Measurements from ENCODE around the gene IL36B.

DNA sequence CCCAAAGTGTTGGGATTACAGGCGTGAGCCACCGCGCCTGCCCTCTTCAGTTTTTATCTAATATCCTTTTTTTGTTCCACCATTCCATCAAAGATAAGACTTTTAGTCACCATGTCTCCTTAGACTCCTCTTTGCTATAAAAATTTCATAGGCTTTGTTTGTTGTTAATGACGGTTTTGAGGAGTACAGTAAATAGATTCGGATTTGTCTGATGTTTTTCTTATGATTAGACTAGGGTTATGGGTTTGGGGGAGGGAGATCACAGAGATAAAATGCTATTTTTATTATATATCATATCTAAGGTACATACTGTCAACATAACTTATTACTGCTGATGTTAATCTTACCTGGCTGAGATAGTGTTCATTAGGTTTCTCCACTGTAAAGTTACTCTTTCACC lies 6.2 kb downstream of the IL36B start:
- TF ChIP-seq EP300 (IDR thresholded peaks at IDR 0.05; ENCODE audit: borderline replicate concordance in 1 of 2, low read depth in 1 of 2, low read length in 1 of 2): no peak
- no peak for TF ChIP-seq JUND (IDR thresholded peaks at IDR 0.05)
- TF ChIP-seq, protein P1, sequence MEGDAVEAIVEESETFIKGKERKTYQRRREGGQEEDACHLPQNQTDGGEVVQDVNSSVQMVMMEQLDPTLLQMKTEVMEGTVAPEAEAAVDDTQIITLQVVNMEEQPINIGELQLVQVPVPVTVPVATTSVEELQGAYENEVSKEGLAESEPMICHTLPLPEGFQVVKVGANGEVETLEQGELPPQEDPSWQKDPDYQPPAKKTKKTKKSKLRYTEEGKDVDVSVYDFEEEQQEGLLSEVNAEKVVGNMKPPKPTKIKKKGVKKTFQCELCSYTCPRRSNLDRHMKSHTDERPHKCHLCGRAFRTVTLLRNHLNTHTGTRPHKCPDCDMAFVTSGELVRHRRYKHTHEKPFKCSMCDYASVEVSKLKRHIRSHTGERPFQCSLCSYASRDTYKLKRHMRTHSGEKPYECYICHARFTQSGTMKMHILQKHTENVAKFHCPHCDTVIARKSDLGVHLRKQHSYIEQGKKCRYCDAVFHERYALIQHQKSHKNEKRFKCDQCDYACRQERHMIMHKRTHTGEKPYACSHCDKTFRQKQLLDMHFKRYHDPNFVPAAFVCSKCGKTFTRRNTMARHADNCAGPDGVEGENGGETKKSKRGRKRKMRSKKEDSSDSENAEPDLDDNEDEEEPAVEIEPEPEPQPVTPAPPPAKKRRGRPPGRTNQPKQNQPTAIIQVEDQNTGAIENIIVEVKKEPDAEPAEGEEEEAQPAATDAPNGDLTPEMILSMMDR (IDR thresholded peaks at IDR 0.05): no peak
- no peak for TF ChIP-seq YY1 (IDR thresholded peaks at IDR 0.05; ENCODE audit: low read depth)
- TF ChIP-seq, protein P2, sequence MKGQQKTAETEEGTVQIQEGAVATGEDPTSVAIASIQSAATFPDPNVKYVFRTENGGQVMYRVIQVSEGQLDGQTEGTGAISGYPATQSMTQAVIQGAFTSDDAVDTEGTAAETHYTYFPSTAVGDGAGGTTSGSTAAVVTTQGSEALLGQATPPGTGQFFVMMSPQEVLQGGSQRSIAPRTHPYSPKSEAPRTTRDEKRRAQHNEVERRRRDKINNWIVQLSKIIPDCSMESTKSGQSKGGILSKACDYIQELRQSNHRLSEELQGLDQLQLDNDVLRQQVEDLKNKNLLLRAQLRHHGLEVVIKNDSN (IDR thresholded peaks at IDR 0.05; ENCODE audit: borderline replicate concordance, low read depth): no peak
- TF ChIP-seq, protein P3, sequence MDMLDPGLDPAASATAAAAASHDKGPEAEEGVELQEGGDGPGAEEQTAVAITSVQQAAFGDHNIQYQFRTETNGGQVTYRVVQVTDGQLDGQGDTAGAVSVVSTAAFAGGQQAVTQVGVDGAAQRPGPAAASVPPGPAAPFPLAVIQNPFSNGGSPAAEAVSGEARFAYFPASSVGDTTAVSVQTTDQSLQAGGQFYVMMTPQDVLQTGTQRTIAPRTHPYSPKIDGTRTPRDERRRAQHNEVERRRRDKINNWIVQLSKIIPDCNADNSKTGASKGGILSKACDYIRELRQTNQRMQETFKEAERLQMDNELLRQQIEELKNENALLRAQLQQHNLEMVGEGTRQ (IDR thresholded peaks at IDR 0.05; ENCODE audit: borderline replicate concordance, low read depth, low read length): no peak
- TF ChIP-seq TEAD4 (IDR thresholded peaks at IDR 0.05; ENCODE audit: borderline replicate concordance, insufficient read depth): no peak
- TF ChIP-seq SMC3 (IDR thresholded peaks at IDR 0.05; ENCODE audit: low read depth, low read length): no peak
- TF ChIP-seq, protein P4, sequence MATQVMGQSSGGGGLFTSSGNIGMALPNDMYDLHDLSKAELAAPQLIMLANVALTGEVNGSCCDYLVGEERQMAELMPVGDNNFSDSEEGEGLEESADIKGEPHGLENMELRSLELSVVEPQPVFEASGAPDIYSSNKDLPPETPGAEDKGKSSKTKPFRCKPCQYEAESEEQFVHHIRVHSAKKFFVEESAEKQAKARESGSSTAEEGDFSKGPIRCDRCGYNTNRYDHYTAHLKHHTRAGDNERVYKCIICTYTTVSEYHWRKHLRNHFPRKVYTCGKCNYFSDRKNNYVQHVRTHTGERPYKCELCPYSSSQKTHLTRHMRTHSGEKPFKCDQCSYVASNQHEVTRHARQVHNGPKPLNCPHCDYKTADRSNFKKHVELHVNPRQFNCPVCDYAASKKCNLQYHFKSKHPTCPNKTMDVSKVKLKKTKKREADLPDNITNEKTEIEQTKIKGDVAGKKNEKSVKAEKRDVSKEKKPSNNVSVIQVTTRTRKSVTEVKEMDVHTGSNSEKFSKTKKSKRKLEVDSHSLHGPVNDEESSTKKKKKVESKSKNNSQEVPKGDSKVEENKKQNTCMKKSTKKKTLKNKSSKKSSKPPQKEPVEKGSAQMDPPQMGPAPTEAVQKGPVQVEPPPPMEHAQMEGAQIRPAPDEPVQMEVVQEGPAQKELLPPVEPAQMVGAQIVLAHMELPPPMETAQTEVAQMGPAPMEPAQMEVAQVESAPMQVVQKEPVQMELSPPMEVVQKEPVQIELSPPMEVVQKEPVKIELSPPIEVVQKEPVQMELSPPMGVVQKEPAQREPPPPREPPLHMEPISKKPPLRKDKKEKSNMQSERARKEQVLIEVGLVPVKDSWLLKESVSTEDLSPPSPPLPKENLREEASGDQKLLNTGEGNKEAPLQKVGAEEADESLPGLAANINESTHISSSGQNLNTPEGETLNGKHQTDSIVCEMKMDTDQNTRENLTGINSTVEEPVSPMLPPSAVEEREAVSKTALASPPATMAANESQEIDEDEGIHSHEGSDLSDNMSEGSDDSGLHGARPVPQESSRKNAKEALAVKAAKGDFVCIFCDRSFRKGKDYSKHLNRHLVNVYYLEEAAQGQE (IDR thresholded peaks at IDR 0.05; ENCODE audit: low read depth, low read length): no peak
- TF ChIP-seq CHD2 (IDR thresholded peaks at IDR 0.05; ENCODE audit: low read length, partially characterized antibody): no peak
